Keratinocyte (primary cell): ENCODE results near the gene CDC42. TPM values are rescaled to one million over a fixed set of nuclear protein-coding genes. Genes with fewer than 3 reads are reported as not detected.

Experiments
- DNase-seq: peaks from one replicate; pipeline ENCODE4 v3.0.0-alpha.2; 2011; ENCODE audit warnings: low read depth, missing footprints, low spot score
- FAIRE-seq: peaks from 2 replicates; lab custom pipeline; 2011; peaks lifted over from hg19 to GRCh38; lab: Jason Lieb, UNC
- H2AFZ ChIP-seq: 2 replicates; pipeline ENCODE4 v1.6.0; 2012; ENCODE audit warnings: low read length, control low read depth, inconsistent platforms; ENCODE audit not compliant: control insufficient read depth
- H3K27ac ChIP-seq: 2 replicates; pipeline ENCODE4 v1.5.1; 2011; ENCODE audit warnings: low read length; ENCODE audit not compliant: control insufficient read depth, insufficient read depth
- H3K27me3 ChIP-seq: 3 replicates; pipeline ENCODE4 v1.6.0; 2011; ENCODE audit warnings: low read length; ENCODE audit not compliant: control insufficient read depth, insufficient read depth; ENCODE audit errors: extremely low read depth
- H3K36me3 ChIP-seq, 2 experiments: 2 replicates in 1 of 2; 3 replicates in 1 of 2; pipeline ENCODE4 v1.5.1; 2011; ENCODE audit warnings: low read length in 2 of 2, mild to moderate bottlenecking in 1 of 2; ENCODE audit not compliant: control insufficient read depth in 2 of 2, insufficient read depth in 2 of 2; ENCODE audit errors: extremely low read depth in 1 of 2
- H3K4me1 ChIP-seq: 3 replicates; pipeline ENCODE4 v1.5.1; 2011; ENCODE audit warnings: low read length; ENCODE audit not compliant: control insufficient read depth, insufficient read depth; ENCODE audit errors: extremely low read depth
- H3K4me2 ChIP-seq: 3 replicates; pipeline ENCODE4 v1.6.0; 2011; ENCODE audit warnings: low read depth, low read length; ENCODE audit not compliant: control insufficient read depth, insufficient read depth; ENCODE audit errors: extremely low read depth
- H3K4me3 ChIP-seq, 3 experiments: fragments of 200-600 bp in 1 of 3; sonication (generic) in 1 of 3; 2 replicates in 2 of 3; 3 replicates in 1 of 3; pipeline ENCODE4 v1.5.1; 2011 to 2016; ENCODE audit warnings: low read length in 3 of 3, mild to moderate bottlenecking in 3 of 3, control low read depth in 2 of 3, inconsistent platforms in 1 of 3, low read depth in 1 of 3, mixed read lengths in 1 of 3, mixed run types in 1 of 3, moderate library complexity in 1 of 3; ENCODE audit not compliant: control insufficient read depth in 2 of 3, insufficient read depth in 2 of 3; ENCODE audit errors: extremely low read depth in 1 of 3
- H3K79me2 ChIP-seq: 2 replicates; pipeline ENCODE4 v1.6.0; 2012; ENCODE audit warnings: low read length; ENCODE audit not compliant: control insufficient read depth, insufficient read depth
- H3K9ac ChIP-seq: 3 replicates; pipeline ENCODE4 v1.6.0; 2011; ENCODE audit warnings: low read length; ENCODE audit not compliant: control insufficient read depth, insufficient read depth; ENCODE audit errors: extremely low read depth
- H3K9me1 ChIP-seq: 3 replicates; pipeline ENCODE4 v1.6.0; 2011; ENCODE audit warnings: low read length; ENCODE audit not compliant: control insufficient read depth, insufficient read depth; ENCODE audit errors: extremely low read depth
- H3K9me3 ChIP-seq: 2 replicates; pipeline ENCODE4 v1.5.1; 2012; ENCODE audit warnings: low read depth, low read length; ENCODE audit not compliant: control insufficient read depth
- H4K20me1 ChIP-seq: 3 replicates; pipeline ENCODE4 v1.6.0; 2011; ENCODE audit warnings: low read length; ENCODE audit not compliant: control insufficient read depth, insufficient read depth; ENCODE audit errors: extremely low read depth
- EZH2 ChIP-seq: IDR thresholded peaks from one replicate; pipeline ENCODE4 v1.6.1; 2012; ENCODE audit warnings: inconsistent platforms, mild to moderate bottlenecking, low read length, moderate library complexity
- dilution Hi-C: fragments of 300-500 bp; cut with MboI; formaldehyde crosslinking; loops from one replicate; pipeline ENCODE4 v1.7.0; 2020; ENCODE audit warnings: low sequenced_read_pairs; ENCODE audit not compliant: extremely low pct_ligation_motif_present
- polyA plus RNA-seq, 5 experiments: library from polyadenylated mRNA; depleted of rRNA in 3 of 5; stranded (reverse) in 3 of 5; stranded (forward) in 1 of 5; unstranded in 1 of 5; fragments of >200 nt; gene quantifications; 1 replicate in 1 of 5; 2 replicates in 3 of 5; 3 replicates in 1 of 5; pipeline versions ENCODE4 v1.2.1 to v1.2.3, GENCODE V29; 2011 to 2012; ENCODE audit warnings: missing spikeins in 2 of 5, low read depth in 1 of 5, low replicate concordance in 1 of 5
- TF ChIP-seq, protein P1 (sequence below), 3 experiments: IDR thresholded peaks in 1 of 3; conservative IDR thresholded peaks in 1 of 3; optimal IDR thresholded peaks in 1 of 3; 2 replicates in 2 of 3; 3 replicates in 1 of 3; pipeline versions ENCODE3 to v1.5.1; 2011; ENCODE audit warnings: low read length in 3 of 3, mild to moderate bottlenecking in 3 of 3, moderate library complexity in 2 of 3, control low read depth in 1 of 3, inconsistent platforms in 1 of 3; ENCODE audit not compliant: insufficient read depth in 2 of 3; ENCODE audit errors: extremely low read depth in 1 of 3

Gene CDC42
- polyA plus RNA-seq, 1 donor (not counting 4 experiments of a cell fraction or from before 2014, with no cell fraction given) = 499 TPM

GRCh38 chr1:22122273-22123070 is 70.0 kb downstream of the CDC42 start:
- dilution Hi-C loops = no loop called here
- H3K9me3 ChIP-seq = no peaks in the 10 kb centered on the region
- no peak overlapping the region for H3K27ac ChIP-seq
- H3K27me3 ChIP-seq = no peaks in the 10 kb centered on the region
- H3K9me1 ChIP-seq = peaks cover 5% of the 10 kb centered on the region
- no peaks in the 10 kb centered on the region for H3K79me2 ChIP-seq
- peaks cover 4% of the 10 kb centered on the region for H3K4me1 ChIP-seq
- no peak overlapping the region for H3K9ac ChIP-seq
- DNase-seq (no peak), FAIRE-seq (no peak)
- peaks cover 6 to 11% of the 10 kb centered on the region in 2 experiments for H3K36me3 ChIP-seq
- no peak overlapping the region for H3K4me3 ChIP-seq
- H2AFZ ChIP-seq = no peak overlapping the region
- peaks cover 25% of the 10 kb centered on the region for H4K20me1 ChIP-seq
- TF ChIP-seq EZH2 = no peak
- TF ChIP-seq, protein P1, sequence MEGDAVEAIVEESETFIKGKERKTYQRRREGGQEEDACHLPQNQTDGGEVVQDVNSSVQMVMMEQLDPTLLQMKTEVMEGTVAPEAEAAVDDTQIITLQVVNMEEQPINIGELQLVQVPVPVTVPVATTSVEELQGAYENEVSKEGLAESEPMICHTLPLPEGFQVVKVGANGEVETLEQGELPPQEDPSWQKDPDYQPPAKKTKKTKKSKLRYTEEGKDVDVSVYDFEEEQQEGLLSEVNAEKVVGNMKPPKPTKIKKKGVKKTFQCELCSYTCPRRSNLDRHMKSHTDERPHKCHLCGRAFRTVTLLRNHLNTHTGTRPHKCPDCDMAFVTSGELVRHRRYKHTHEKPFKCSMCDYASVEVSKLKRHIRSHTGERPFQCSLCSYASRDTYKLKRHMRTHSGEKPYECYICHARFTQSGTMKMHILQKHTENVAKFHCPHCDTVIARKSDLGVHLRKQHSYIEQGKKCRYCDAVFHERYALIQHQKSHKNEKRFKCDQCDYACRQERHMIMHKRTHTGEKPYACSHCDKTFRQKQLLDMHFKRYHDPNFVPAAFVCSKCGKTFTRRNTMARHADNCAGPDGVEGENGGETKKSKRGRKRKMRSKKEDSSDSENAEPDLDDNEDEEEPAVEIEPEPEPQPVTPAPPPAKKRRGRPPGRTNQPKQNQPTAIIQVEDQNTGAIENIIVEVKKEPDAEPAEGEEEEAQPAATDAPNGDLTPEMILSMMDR (optimal IDR thresholded peaks at IDR 0.05 in 1 of 3, IDR thresholded peaks at IDR 0.05 in 1 of 3, conservative IDR thresholded peaks at IDR 0.05 in 1 of 3; ENCODE audit: extremely low read depth in 1 of 3, insufficient read depth in 2 of 3, low read length in 3 of 3) = no peak
- no peak overlapping the region for H3K4me2 ChIP-seq

GRCh38 chr1:22123071-22123390 is 70.5 kb downstream of the CDC42 start:
- dilution Hi-C loops = no loop called here
- no peak overlapping the region for H2AFZ ChIP-seq
- DNase-seq (no peak), FAIRE-seq (no peak)
- H3K27ac ChIP-seq = no peak overlapping the region
- peaks cover 23% of the 10 kb centered on the region for H4K20me1 ChIP-seq
- H3K9ac ChIP-seq = no peak overlapping the region
- H3K36me3 ChIP-seq = peaks cover 4 to 11% of the 10 kb centered on the region in 2 experiments
- no peaks in the 10 kb centered on the region for H3K27me3 ChIP-seq
- TF ChIP-seq, protein P1 (optimal IDR thresholded peaks at IDR 0.05 in 1 of 3, IDR thresholded peaks at IDR 0.05 in 1 of 3, conservative IDR thresholded peaks at IDR 0.05 in 1 of 3; ENCODE audit: extremely low read depth in 1 of 3, insufficient read depth in 2 of 3, low read length in 3 of 3) = no peak
- no peak for TF ChIP-seq EZH2
- no peaks in the 10 kb centered on the region for H3K79me2 ChIP-seq
- no peaks in the 10 kb centered on the region for H3K9me3 ChIP-seq
- H3K4me3 ChIP-seq = no peak overlapping the region
- H3K4me1 ChIP-seq = peaks cover 4% of the 10 kb centered on the region
- peaks cover 5% of the 10 kb centered on the region for H3K9me1 ChIP-seq
- H3K4me2 ChIP-seq = no peak overlapping the region
